CMK (cell line): ENCODE results near the gene SAC3D1.

ENCODE experiments used
- DNase-seq: peaks from one replicate; pipeline ENCODE4 v3.0.0-alpha.2; 2010; ENCODE audit warnings: low read depth

The SAC3D1 gene

DNA sequence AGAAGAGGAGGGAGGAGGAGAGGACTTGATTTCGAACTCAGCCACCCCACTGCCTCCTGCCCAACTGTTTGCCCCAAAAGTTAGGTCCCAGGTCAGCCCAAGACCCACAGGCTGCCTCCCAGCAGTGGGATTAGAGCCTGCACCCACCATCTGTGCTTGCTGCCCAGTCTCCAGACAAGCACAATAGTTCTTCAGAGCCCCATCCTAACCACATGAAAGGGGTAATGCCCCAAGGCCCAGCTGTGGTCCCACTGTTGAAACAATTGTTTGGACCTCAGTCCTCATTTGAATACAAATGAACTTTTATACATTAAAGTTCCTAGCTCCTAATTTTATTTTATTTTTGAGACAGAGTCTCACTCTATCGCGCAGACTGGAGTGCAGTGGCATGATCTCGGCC, 49.6 kb downstream of the SAC3D1 start:
- DNase-seq: no peak
